ENCODE results near the gene DKK1.

Gene DKK1

DNA sequence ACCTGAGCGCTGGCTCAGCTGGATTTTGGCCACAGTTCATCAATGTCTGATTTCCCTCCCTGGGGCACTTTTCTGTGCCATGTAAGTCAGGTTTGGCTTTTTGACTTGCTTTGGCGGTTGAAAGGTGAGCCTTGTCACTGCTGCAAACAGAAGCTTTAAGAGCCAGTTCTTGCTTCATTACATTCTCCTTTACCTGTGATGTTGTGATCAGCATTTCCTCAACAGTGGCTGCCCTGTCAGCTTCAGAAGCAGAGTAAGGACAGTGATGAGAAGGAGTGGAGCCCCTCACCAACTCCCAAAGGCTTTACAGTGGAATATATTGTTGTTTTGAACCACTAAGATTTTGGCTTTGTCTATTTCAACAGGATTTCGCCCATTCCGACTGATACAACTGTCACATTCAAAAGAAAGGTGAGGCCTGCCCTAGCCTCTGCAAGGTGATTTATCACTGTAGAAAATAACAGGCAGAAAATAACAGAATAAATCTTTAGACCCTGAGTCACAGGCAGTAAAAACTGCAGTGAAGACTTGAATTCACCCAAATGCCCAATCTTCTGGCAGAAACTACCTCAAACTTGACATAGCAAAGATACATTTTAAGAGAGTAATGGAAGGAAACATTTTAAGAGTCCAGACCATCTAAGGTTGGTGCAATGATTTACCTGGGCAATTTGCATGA is 13.3 kb upstream of the DKK1 start:
- DNase-seq (ENCODE audit: extremely low spot score): no peak
- CTCF ChIA-PET: no interaction called here
- TF ChIP-seq, protein P1, sequence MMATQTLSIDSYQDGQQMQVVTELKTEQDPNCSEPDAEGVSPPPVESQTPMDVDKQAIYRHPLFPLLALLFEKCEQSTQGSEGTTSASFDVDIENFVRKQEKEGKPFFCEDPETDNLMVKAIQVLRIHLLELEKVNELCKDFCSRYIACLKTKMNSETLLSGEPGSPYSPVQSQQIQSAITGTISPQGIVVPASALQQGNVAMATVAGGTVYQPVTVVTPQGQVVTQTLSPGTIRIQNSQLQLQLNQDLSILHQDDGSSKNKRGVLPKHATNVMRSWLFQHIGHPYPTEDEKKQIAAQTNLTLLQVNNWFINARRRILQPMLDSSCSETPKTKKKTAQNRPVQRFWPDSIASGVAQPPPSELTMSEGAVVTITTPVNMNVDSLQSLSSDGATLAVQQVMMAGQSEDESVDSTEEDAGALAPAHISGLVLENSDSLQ (IDR thresholded peaks at IDR 0.05): no peak
- TF ChIP-seq ELF4 (IDR thresholded peaks at IDR 0.05) (no peak), FOXA1 (IDR thresholded peaks at IDR 0.05) (no peak), L3MBTL2 (conservative IDR thresholded peaks at IDR 0.05) (no peak), ZNF384 (IDR thresholded peaks at IDR 0.05) (no peak), FOXM1 (IDR thresholded peaks at IDR 0.05; ENCODE audit: borderline replicate concordance) (no peak), NFRKB (IDR thresholded peaks at IDR 0.05) (no peak), BHLHE40 (IDR thresholded peaks at IDR 0.05; ENCODE audit: borderline replicate concordance) (no peak), HDGF (IDR thresholded peaks at IDR 0.05; ENCODE audit: borderline replicate concordance) (no peak), SUZ12 (IDR thresholded peaks at IDR 0.05) (no peak), ARNT (IDR thresholded peaks at IDR 0.05) (no peak), LEF1 (IDR thresholded peaks at IDR 0.05; ENCODE audit: borderline replicate concordance) (no peak), SP1 (IDR thresholded peaks at IDR 0.05) (no peak), FOXK2 (IDR thresholded peaks at IDR 0.05) (no peak), CTBP1 (IDR thresholded peaks at IDR 0.05; ENCODE audit: borderline replicate concordance) (no peak), TARDBP (IDR thresholded peaks at IDR 0.05) (no peak)
- POLR2A ChIA-PET: no interaction called here

DNA sequence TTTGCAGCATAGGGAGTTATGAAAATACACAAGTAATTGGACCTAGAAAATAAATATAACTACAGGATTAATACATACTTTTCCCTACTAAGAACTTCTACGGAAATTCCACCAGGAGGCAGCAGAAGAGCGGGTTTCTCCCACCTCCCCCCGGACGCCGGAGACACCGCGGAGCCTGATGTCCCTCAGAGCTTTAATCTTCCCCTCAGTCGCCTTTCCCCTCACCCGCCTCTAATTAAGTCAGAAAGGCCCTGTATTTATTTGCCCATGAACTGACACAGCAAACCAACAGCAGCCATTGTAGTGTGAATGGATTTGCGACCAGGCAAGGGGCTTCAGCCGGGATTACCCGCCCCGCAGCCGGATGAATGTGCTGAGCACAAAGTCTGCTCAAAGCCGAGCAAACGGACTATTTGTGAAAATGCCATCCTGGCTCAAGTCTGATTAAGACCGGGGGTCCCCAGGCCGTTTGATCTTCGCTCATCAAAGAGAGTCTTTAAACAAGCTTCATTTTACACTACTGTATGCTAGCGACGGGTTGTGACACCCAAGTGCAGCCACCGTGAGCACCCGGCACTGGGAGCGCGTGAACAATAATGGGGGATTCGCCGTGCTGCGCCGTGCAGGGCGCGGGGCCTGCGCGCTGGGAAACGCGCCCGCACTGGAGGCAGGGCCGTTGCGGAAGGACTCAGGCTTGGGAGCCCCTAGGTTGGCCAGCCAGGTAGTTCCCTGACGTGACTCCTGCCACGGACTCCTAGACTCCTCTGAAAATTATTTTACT is 5.6 kb upstream of the DKK1 start:
- POLR2A ChIA-PET: interaction anchor here (0.9 to 1.9 kb wide), 2 partner anchors 183 to 194 kb away, joined by 5 to 6 read pairs; no protein-coding TSS in a partner anchor
- no peak for TF ChIP-seq ARNT (IDR thresholded peaks at IDR 0.05)
- TF ChIP-seq HDGF (IDR thresholded peaks at IDR 0.05; ENCODE audit: borderline replicate concordance): no peak
- no peak for TF ChIP-seq CTBP1 (IDR thresholded peaks at IDR 0.05; ENCODE audit: borderline replicate concordance)
- TF ChIP-seq ELF4 (IDR thresholded peaks at IDR 0.05): no peak
- no peak for TF ChIP-seq SP1 (IDR thresholded peaks at IDR 0.05)
- TF ChIP-seq TARDBP (IDR thresholded peaks at IDR 0.05): no peak
- TF ChIP-seq, protein P1 (IDR thresholded peaks at IDR 0.05): no peak
- TF ChIP-seq FOXA1 (IDR thresholded peaks at IDR 0.05): no peak
- DNase-seq (ENCODE audit: extremely low spot score): peak; percentile 82
- CTCF ChIA-PET: interaction anchor here (0.6 to 3.1 kb wide), 17 partner anchors 11 to 1308 kb away, joined by 3 to 53 read pairs (median 4); no protein-coding TSS in a partner anchor

DNA sequence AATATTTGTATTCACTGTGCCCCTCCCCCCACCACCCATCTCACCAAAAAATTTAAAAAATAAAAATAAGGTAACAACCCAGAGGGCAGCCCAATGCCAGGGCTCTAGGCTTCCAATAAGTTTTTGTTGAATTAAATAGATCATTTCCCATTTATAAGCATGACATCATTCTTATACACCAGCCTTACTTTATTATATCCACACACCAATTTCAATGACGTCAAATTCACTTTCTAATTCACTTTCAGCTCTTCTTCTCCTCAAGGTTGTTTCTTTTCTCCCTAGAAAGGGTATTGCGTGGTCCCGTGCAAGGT is 1.2 kb upstream of the DKK1 start:
- ChIA-PET CTCF (interaction anchor here (3.5 kb wide), 1 partner anchor 176 kb away, joined by 30 read pairs; no protein-coding TSS in a partner anchor), POLR2A (interaction anchor here (1.2 kb wide), 1 partner anchor 13 kb away, joined by 3 read pairs; no protein-coding TSS in a partner anchor)
- TF ChIP-seq SP1 (IDR thresholded peaks at IDR 0.05) (no peak), ARNT (IDR thresholded peaks at IDR 0.05) (no peak), L3MBTL2 (conservative IDR thresholded peaks at IDR 0.05) (no peak), HDGF (IDR thresholded peaks at IDR 0.05; ENCODE audit: borderline replicate concordance) (no peak), ZNF384 (IDR thresholded peaks at IDR 0.05) (no peak), ELF4 (IDR thresholded peaks at IDR 0.05) (no peak), FOXA1 (IDR thresholded peaks at IDR 0.05) (no peak), SUZ12 (IDR thresholded peaks at IDR 0.05) (no peak), CTBP1 (IDR thresholded peaks at IDR 0.05; ENCODE audit: borderline replicate concordance) (no peak), FOXK2 (IDR thresholded peaks at IDR 0.05) (no peak), NFRKB (IDR thresholded peaks at IDR 0.05) (no peak), TARDBP (IDR thresholded peaks at IDR 0.05) (no peak), FOXM1 (IDR thresholded peaks at IDR 0.05; ENCODE audit: borderline replicate concordance) (no peak), BHLHE40 (IDR thresholded peaks at IDR 0.05; ENCODE audit: borderline replicate concordance) (no peak), LEF1 (IDR thresholded peaks at IDR 0.05; ENCODE audit: borderline replicate concordance) (no peak)
- TF ChIP-seq, protein P1 (IDR thresholded peaks at IDR 0.05): no peak
- no peak for DNase-seq (ENCODE audit: extremely low spot score)

DNA sequence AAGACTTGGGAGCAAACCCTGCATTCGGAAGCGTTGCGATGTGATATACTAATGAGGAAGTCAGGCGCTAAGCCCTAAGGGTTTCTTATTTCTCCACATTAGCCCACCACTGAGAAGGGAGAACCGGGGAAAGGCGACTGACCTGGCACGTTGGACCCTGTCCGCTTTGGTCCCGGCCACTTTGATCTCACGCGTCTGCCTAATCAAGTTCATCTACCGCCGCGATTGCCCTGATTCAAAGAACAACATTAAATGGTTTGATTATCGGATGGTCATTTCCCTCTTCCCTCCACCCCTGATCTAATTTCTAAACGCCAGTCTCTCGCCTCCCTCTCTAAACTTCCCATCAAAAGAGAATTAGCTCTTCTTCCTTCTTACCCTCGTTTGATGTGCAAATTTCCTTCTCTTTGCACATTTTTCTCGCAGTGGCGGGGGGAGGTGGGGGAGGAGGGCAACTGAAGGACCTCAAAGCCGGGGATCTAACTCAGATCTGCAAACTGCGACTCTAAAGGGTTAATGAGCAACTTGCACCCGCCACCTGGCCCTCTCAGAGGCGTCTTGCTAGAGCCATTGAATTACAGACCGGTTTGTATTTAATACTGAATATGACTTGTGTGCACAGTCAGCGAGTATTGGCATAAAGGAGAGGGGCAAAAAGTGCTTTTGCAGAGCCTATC is 687 bp upstream of the DKK1 start:
- CTCF ChIA-PET: interaction anchor here (0.5 to 3.5 kb wide), 12 partner anchors 13 to 464 kb away, joined by 3 to 30 read pairs (median 3); no protein-coding TSS in a partner anchor
- peak; percentile 69 for TF ChIP-seq L3MBTL2 (conservative IDR thresholded peaks at IDR 0.05)
- no peak for TF ChIP-seq TARDBP (IDR thresholded peaks at IDR 0.05)
- POLR2A ChIA-PET: interaction anchor here (0.7 to 1.2 kb wide), 2 partner anchors 13 to 176 kb away, joined by 3 to 4 read pairs; no protein-coding TSS in a partner anchor
- DNase-seq (ENCODE audit: extremely low spot score): peak; percentile 53

DNA sequence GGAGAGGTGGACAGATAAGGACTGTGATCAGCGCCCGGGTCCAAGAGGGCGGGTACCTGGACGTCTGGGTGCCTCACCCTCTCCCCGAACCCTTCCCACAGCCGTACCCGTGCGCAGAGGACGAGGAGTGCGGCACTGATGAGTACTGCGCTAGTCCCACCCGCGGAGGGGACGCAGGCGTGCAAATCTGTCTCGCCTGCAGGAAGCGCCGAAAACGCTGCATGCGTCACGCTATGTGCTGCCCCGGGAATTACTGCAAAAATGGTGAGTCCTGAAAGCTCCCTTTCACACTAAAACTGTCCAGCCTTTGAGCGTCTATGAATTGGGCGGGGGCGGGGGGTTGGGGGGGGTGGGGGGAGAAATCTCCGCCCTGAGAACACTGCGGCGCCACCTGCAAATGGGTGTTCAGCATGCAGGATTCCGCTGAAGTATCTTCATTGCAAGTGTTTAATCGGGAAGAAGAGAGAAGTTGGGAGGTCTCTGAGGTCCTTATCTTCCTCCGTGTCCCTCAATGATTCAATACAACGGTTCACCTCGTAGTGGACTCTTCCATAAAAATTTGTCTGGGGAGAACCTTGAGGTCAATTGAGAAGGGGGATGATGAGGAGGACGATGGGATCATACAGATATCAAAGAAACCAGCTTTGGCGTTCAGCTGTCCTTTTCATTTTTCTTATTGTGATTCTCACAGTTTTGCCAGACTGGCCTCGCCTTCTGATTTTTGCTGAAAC is 906 bp downstream of the DKK1 start:
- peak; percentile 46 for DNase-seq (ENCODE audit: extremely low spot score)
- POLR2A ChIA-PET: no interaction called here
- TF ChIP-seq SP1 (IDR thresholded peaks at IDR 0.05) (no peak), CTBP1 (IDR thresholded peaks at IDR 0.05; ENCODE audit: borderline replicate concordance) (no peak), FOXK2 (IDR thresholded peaks at IDR 0.05) (no peak), HDGF (IDR thresholded peaks at IDR 0.05; ENCODE audit: borderline replicate concordance) (no peak), TARDBP (IDR thresholded peaks at IDR 0.05) (no peak), ZNF384 (IDR thresholded peaks at IDR 0.05) (no peak), NFRKB (IDR thresholded peaks at IDR 0.05) (no peak)
- CTCF ChIA-PET: interaction anchor here (0.7 to 3.5 kb wide), 6 partner anchors 64 to 252 kb away, joined by 3 to 30 read pairs (median 4); no protein-coding TSS in a partner anchor

All from HEK293T (cell line).